HEK293T (cell line): ENCODE results near the gene CCDC141.

ENCODE experiments used
- LEF1 ChIP-seq: fragments of 450-650 bp; IDR thresholded peaks from 2 replicates; pipeline ENCODE4 v1.6.1; 2017; ENCODE audit warnings: mild to moderate bottlenecking, borderline replicate concordance
- SUZ12 ChIP-seq: fragments of 450-650 bp; IDR thresholded peaks from 2 replicates; pipeline ENCODE4 v1.6.1; 2016; ENCODE audit warnings: mild to moderate bottlenecking

GRCh38 chr2:178928077-178928476 lies 121.9 kb downstream of the CCDC141 start:
- TF ChIP-seq SUZ12 (no peak), LEF1 (no peak)
